Vagina (tissue), 2 donors: ENCODE results near the gene MYH11. TPM values are rescaled to one million over a fixed set of nuclear protein-coding genes. Genes with fewer than 3 reads are reported as not detected.

Source experiments
- DNase-seq, 2 donors: peaks; one replicate each; pipeline ENCODE4 v3.0.0-alpha.2; 2017; ENCODE audit errors: extremely low spot score in 2 of 2
- H3K27ac ChIP-seq: fragments of 200-600 bp; sonication (generic); one replicate; pipeline ENCODE4 v1.5.1; 2019
- H3K27me3 ChIP-seq: fragments of 200-600 bp; sonication (generic); one replicate; pipeline ENCODE4 v1.5.1; 2019
- H3K36me3 ChIP-seq, 2 donors: fragments of 200-600 bp; sonication (generic); one replicate each; pipeline ENCODE4 v1.5.1; 2017 to 2019
- H3K4me1 ChIP-seq: fragments of 200-600 bp; sonication (generic); one replicate; pipeline ENCODE4 v1.5.1; 2019
- H3K4me3 ChIP-seq, 2 donors: fragments of 200-600 bp; sonication (generic); 1 replicate in 1 of 2; 2 replicates in 1 of 2; pipeline ENCODE4 v1.5.1; 2016 to 2019
- H3K9me3 ChIP-seq: fragments of 200-600 bp; sonication (generic); one replicate; pipeline ENCODE4 v1.5.1; 2019
- CTCF ChIP-seq, 3 experiments: fragments of 450-650 bp in 2 of 3; fragments of 200-600 bp in 1 of 3; sonication (generic) in 1 of 3; IDR thresholded peaks; one replicate each; pipeline ENCODE4 v1.5.1; 2017 to 2019; ENCODE audit warnings: antibody characterized with exemption in 3 of 3, mild to moderate bottlenecking in 2 of 3, moderate library complexity in 2 of 3
- POLR2A ChIP-seq, 2 donors: fragments of 450-650 bp; IDR thresholded peaks; one replicate each; pipeline ENCODE4 v1.6.1; 2017; ENCODE audit warnings: antibody characterized with exemption in 2 of 2, mild to moderate bottlenecking in 2 of 2, moderate library complexity in 2 of 2
- POLR2AphosphoS5 ChIP-seq, 2 donors: sonication (generic); formaldehyde crosslinking; IDR thresholded peaks; one replicate each; pipeline ENCODE4 v1.9.0; 2017; ENCODE audit warnings: antibody characterized with exemption in 2 of 2, mild to moderate bottlenecking in 2 of 2, low read depth in 1 of 2; ENCODE audit not compliant: insufficient read depth in 1 of 2
- intact Hi-C: fragments of 100-400 bp; cut with DNase I; formaldehyde crosslinking; loops from one replicate; pipeline ENCODE4 v1.15.1; 2023
- total RNA-seq: library from RNA; depleted of rRNA; stranded (reverse); fragments of >200 nt; gene quantifications from one replicate; pipeline ENCODE4 v1.2.3, GENCODE V29; 2016

The MYH11 gene
- total RNA-seq, 1 donor from 2014 or later = 822 TPM

- no peak for DNase-seq
- Histone ChIP-seq H3K4me1 (peaks cover 7% of the 10 kb centered on the region), H3K27ac (no peak overlapping the region), H3K36me3 (no peaks in the 10 kb centered on the region), H3K9me3 (no peaks in the 10 kb centered on the region), H3K4me3 (no peak overlapping the region), H3K27me3 (no peaks in the 10 kb centered on the region)
- intact Hi-C loops = no loop called here
- TF ChIP-seq POLR2A (IDR thresholded peaks at IDR 0.05) = no peak
- no peak for TF ChIP-seq POLR2AphosphoS5 (IDR thresholded peaks at IDR 0.05; ENCODE audit: insufficient read depth in 1 of 2, low read depth in 1 of 2)
- TF ChIP-seq CTCF (IDR thresholded peaks at IDR 0.05) = no peak
Measured at GRCh38 chr16:15786501-15786900, 70.3 kb downstream of the MYH11 start.

- no peaks in the 10 kb centered on the region for H3K36me3 ChIP-seq
- H3K4me1 ChIP-seq = peaks cover 5% of the 10 kb centered on the region
- intact Hi-C loops = no loop called here
- no peak for DNase-seq
- H3K27me3 ChIP-seq = no peaks in the 10 kb centered on the region
- H3K27ac ChIP-seq = no peak overlapping the region
- TF ChIP-seq CTCF (IDR thresholded peaks at IDR 0.05) = no peak
- TF ChIP-seq POLR2A (IDR thresholded peaks at IDR 0.05) = no peak
- no peak for TF ChIP-seq POLR2AphosphoS5 (IDR thresholded peaks at IDR 0.05; ENCODE audit: insufficient read depth in 1 of 2, low read depth in 1 of 2)
- H3K9me3 ChIP-seq = no peaks in the 10 kb centered on the region
- H3K4me3 ChIP-seq = no peak overlapping the region
Measured at GRCh38 chr16:15785386-15786059, 71.3 kb downstream of the MYH11 start.

- Histone ChIP-seq H3K4me1 (no peaks in the 10 kb centered on the region), H3K9me3 (no peaks in the 10 kb centered on the region), H3K4me3 (no peak overlapping the region), H3K36me3 (no peaks in the 10 kb centered on the region), H3K27me3 (no peaks in the 10 kb centered on the region), H3K27ac (no peak overlapping the region)
- intact Hi-C loops = no loop called here
- TF ChIP-seq CTCF (IDR thresholded peaks at IDR 0.05) (no peak), POLR2AphosphoS5 (IDR thresholded peaks at IDR 0.05; ENCODE audit: insufficient read depth in 1 of 2, low read depth in 1 of 2) (no peak), POLR2A (IDR thresholded peaks at IDR 0.05) (no peak)
- DNase-seq = no peak
Measured at GRCh38 chr16:15783985-15784384, 72.8 kb downstream of the MYH11 start.

GRCh38 chr16:15782573-15783365 is 74.1 kb downstream of the MYH11 start:
- Histone ChIP-seq H3K9me3 (no peaks in the 10 kb centered on the region), H3K27me3 (no peaks in the 10 kb centered on the region), H3K27ac (no peak overlapping the region), H3K36me3 (no peaks in the 10 kb centered on the region), H3K4me1 (no peaks in the 10 kb centered on the region), H3K4me3 (no peak overlapping the region)
- intact Hi-C loops = no loop called here
- no peak for TF ChIP-seq POLR2AphosphoS5 (IDR thresholded peaks at IDR 0.05; ENCODE audit: insufficient read depth in 1 of 2, low read depth in 1 of 2)
- no peak for TF ChIP-seq POLR2A (IDR thresholded peaks at IDR 0.05)
- TF ChIP-seq CTCF (IDR thresholded peaks at IDR 0.05) = no peak
- DNase-seq = no peak

- no peaks in the 10 kb centered on the region for H3K9me3 ChIP-seq
- H3K36me3 ChIP-seq = no peaks in the 10 kb centered on the region
- TF ChIP-seq CTCF (IDR thresholded peaks at IDR 0.05) = no peak
- no peaks in the 10 kb centered on the region for H3K4me1 ChIP-seq
- no peak overlapping the region for H3K4me3 ChIP-seq
- H3K27ac ChIP-seq = no peak overlapping the region
- intact Hi-C loops = no loop called here
- no peaks in the 10 kb centered on the region for H3K27me3 ChIP-seq
- no peak for DNase-seq
Measured at GRCh38 chr16:15781650-15782049, 75.2 kb downstream of the MYH11 start.
